Measurements from ENCODE around the gene LSS. TPM values are rescaled to one million over a fixed set of nuclear protein-coding genes. Genes with fewer than 3 reads are reported as not detected.
A peak's percentile ranks its signal among the peaks of the same experiment; 100 is the strongest.

The LSS gene
- total RNA-seq, 4 donors from 2014 or later, result 43.7 to 172 (median 66.5) TPM

DNA sequence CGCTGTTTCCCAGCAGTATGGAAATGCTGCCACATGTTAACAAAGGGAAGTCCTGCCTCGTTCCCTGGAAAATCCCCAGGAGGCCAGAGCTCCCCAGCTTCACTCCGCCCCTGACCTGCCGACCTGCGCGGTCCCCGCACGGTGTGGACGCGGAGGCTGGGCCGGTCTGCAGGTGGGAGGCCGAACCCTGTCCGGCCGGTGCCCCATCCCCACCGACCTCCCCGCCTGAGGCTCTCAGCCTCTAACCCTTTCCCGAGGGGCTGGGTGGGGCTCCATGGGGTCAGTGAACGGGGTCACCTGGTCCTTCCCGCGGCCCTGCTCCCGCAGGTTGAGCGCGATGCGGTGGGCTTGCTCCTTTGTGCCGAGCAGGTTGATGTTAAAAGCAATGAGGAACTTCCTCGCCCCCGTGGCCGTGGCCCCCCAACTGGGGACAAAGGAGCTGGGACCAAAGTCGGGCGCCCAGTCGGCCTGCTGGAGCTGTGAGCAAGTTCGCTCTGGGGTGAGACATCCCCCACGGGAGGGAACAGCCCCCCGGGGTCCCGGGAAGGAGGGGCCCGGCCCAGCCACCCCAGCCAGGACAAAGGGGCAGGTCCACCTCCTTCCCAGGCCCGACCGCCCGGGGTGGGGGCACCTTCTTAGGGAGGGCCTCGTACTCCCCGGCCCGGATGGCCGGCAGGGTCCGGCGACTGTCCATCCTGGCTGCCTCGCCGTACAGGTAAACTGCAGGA, 77.1 kb downstream of the LSS start:
- H3K4me3 ChIP-seq, result no peak overlapping the region
- H3K27me3 ChIP-seq, result no peaks in the 10 kb centered on the region
- H3K36me3 ChIP-seq, result no peaks in the 10 kb centered on the region
- TF ChIP-seq POLR2A (IDR thresholded peaks at IDR 0.05), result no peak
- TF ChIP-seq, protein P1, sequence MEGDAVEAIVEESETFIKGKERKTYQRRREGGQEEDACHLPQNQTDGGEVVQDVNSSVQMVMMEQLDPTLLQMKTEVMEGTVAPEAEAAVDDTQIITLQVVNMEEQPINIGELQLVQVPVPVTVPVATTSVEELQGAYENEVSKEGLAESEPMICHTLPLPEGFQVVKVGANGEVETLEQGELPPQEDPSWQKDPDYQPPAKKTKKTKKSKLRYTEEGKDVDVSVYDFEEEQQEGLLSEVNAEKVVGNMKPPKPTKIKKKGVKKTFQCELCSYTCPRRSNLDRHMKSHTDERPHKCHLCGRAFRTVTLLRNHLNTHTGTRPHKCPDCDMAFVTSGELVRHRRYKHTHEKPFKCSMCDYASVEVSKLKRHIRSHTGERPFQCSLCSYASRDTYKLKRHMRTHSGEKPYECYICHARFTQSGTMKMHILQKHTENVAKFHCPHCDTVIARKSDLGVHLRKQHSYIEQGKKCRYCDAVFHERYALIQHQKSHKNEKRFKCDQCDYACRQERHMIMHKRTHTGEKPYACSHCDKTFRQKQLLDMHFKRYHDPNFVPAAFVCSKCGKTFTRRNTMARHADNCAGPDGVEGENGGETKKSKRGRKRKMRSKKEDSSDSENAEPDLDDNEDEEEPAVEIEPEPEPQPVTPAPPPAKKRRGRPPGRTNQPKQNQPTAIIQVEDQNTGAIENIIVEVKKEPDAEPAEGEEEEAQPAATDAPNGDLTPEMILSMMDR (IDR thresholded peaks at IDR 0.05), result no peak
- no peaks in the 10 kb centered on the region for H3K9me3 ChIP-seq
- H3K27ac ChIP-seq, result no peak overlapping the region
- H3K4me1 ChIP-seq, result peaks cover 0 to 9% (median 0%) of the 10 kb centered on the region in 4 donors
- peak in 2 of 3 donors; percentile 36 to 40 for DNase-seq

DNA sequence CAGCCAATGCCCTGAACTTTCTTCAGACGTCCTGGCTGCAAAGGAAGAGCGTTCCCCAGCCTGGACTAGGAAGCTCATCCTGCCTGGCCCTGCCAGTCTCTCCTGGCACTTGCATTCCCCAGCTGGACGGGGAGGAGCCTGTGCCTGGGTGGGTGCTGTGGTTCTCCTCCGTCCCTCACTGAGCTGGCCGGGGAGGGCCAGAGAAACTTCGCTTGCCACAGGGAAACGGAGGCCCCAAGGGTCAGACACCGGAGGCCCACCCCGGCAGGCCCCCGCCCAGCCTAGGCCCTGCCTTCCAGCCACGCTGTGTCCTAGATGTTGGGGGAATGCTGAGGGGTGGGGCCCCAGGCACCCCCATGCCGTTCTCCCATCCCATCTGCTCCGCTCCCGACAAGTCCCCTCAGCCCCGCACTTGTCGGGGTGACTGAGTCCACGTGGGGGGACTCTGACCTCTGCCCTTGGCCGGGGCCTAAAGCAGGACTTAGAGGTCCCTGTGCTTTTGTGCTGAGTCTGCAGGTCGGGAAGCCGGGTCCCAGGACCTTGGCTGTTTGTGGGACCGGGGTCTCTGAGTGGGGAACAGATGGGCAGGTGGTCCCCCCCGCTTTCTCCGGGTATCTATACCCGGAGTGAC, 78.0 kb downstream of the LSS start:
- Histone ChIP-seq H3K27ac (no peak overlapping the region), H3K4me3 (no peak overlapping the region), H3K36me3 (no peaks in the 10 kb centered on the region), H3K4me1 (peaks cover 0 to 9% (median 0%) of the 10 kb centered on the region in 4 donors), H3K27me3 (no peaks in the 10 kb centered on the region), H3K9me3 (no peaks in the 10 kb centered on the region)
- peak in 2 of 3 donors; percentile 30 to 40 for DNase-seq
- TF ChIP-seq POLR2A (IDR thresholded peaks at IDR 0.05), result no peak
- TF ChIP-seq, protein P1 (IDR thresholded peaks at IDR 0.05), result no peak

DNA sequence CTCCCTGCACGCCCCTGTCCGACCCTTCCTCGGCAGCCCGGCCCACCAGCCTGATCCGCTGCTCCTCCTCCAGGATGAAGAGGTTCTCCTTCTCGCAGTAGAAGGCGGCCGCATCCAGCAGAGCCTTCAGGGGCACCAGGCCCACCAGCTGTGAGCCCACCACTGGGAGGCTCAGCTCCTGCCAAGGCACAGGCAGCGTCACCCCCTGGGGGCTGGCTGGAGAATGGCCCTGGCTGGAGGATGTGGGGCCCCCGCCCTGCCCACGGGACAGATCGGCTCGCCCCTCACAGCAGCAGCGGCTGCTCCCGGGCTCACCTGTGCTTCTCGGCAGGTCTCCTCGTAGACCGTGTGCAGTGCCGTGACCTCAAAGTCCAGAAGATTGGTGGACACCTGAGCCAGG, 78.5 kb downstream of the LSS start:
- peak in 1 of 3 donors; percentile 37 for DNase-seq
- Histone ChIP-seq H3K36me3 (no peaks in the 10 kb centered on the region), H3K27me3 (no peaks in the 10 kb centered on the region), H3K9me3 (no peaks in the 10 kb centered on the region), H3K4me3 (no peak overlapping the region), H3K27ac (no peak overlapping the region), H3K4me1 (peaks cover 0 to 9% (median 0%) of the 10 kb centered on the region in 4 donors)
- TF ChIP-seq, protein P1 (IDR thresholded peaks at IDR 0.05), result no peak
- TF ChIP-seq POLR2A (IDR thresholded peaks at IDR 0.05), result no peak

DNA sequence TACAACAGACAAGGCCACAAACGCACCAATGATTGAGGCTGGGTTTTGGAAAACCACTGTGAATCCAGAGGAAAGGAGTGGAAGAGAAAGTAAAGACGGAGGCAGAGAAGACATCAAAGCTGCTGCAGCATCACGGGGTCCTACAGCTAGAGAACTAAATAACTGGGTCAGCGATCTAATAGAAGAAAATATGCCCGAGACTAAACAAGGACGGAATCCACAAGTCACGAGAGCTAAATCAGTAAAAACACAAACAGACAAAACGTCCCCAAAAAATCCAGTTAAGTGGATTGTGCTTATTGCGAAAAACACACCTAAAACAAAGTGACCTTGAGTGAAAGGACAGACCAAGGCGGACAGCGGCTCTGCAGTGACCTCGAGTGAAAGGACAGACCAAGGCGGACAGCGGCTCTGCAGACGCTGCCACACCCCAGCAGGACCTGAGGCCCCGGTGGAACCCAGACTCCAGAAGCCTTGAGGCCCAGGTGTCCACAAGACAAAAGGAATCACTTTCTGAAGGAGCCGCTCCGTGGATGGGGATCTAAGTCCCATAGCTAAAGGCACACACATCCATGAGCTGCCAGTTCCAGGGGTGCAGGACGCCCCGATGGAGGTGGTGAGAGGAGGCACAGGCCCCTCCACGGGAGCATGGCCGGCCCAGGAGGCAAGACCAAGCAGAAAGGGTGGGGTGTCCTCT, 79.2 kb downstream of the LSS start:
- TF ChIP-seq POLR2A (IDR thresholded peaks at IDR 0.05), result no peak
- TF ChIP-seq, protein P1 (IDR thresholded peaks at IDR 0.05), result no peak
- H3K4me3 ChIP-seq, result no peak overlapping the region
- H3K9me3 ChIP-seq, result no peaks in the 10 kb centered on the region
- no peaks in the 10 kb centered on the region for H3K27me3 ChIP-seq
- no peak overlapping the region for H3K27ac ChIP-seq
- peak in 2 of 3 donors; percentile 31 for DNase-seq
- H3K4me1 ChIP-seq, result peaks cover 0 to 9% (median 0%) of the 10 kb centered on the region in 4 donors
- H3K36me3 ChIP-seq, result no peaks in the 10 kb centered on the region

DNA sequence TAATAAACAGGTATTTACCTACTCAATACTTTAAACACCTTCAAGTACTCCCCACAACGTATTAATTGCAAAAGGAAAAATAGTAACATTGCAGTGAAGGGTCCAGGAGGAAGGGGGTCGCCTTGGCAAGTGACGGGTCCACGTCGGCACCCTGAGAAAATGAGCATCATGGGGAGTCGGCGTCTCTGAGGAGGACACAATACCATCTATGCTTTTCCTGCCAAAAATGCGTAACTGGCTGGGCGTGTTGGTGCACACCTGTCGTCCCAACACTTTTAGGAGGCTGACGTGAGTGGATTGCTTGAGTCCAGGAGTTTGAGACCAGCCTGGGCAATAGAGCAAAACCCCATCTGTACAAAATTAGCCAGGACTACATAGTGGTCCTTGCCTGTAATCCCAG, 80.5 kb downstream of the LSS start:
- TF ChIP-seq POLR2A (IDR thresholded peaks at IDR 0.05), result no peak
- TF ChIP-seq, protein P1 (IDR thresholded peaks at IDR 0.05), result no peak
- Histone ChIP-seq H3K9me3 (no peaks in the 10 kb centered on the region), H3K4me1 (peaks cover 0 to 3% (median 0%) of the 10 kb centered on the region in 4 donors), H3K27me3 (no peaks in the 10 kb centered on the region), H3K36me3 (no peaks in the 10 kb centered on the region), H3K27ac (no peak overlapping the region), H3K4me3 (no peak overlapping the region)
- peak in 1 of 3 donors; percentile 8 for DNase-seq

Data from Peyer's patch (tissue), 4 donors.